Common myeloid progenitor, CD34-positive (primary cell): ENCODE data around the gene PCSK6.

Experiments used
- CTCF ChIA-PET: fragments of 350-600 bp; sonication (Branson Sonifier 250); formaldehyde crosslinking; loops from one replicate; lab custom pipeline; 2021; ENCODE audit warnings: antibody characterized with exemption; lab: Charles Lee
- POLR2A ChIA-PET: fragments of 350-600 bp; sonication (Branson Sonifier 250); formaldehyde crosslinking; loops from one replicate; lab custom pipeline; 2021; ENCODE audit warnings: antibody characterized with exemption; lab: Charles Lee
- DNase-seq, 3 donors: peaks; one replicate each; pipeline versions ENCODE4 v3.0.0 to v3.0.0-alpha.2; 2013
- H3K27ac ChIP-seq, 2 experiments: 1 replicate in 1 of 2; 2 replicates in 1 of 2; pipeline ENCODE4 v1.7.0; 2013; ENCODE audit warnings: inconsistent platforms in 2 of 2, low read length in 2 of 2, mild to moderate bottlenecking in 2 of 2, low read depth in 1 of 2, moderate library complexity in 1 of 2; ENCODE audit not compliant: severe bottlenecking in 2 of 2, insufficient read depth in 1 of 2, poor library complexity in 1 of 2
- H3K27me3 ChIP-seq, 5 experiments: replicated peaks in 2 of 5; 1 replicate in 3 of 5; 2 replicates in 2 of 5; pipeline versions ENCODE4 v1.6.1 to v1.7.0; 2013; ENCODE audit warnings: low read length in 4 of 5, mild to moderate bottlenecking in 2 of 5, moderate library complexity in 2 of 5, inconsistent platforms in 1 of 5; ENCODE audit not compliant: insufficient read depth in 5 of 5, control insufficient read depth in 4 of 5
- H3K36me3 ChIP-seq, 4 experiments: 1 replicate in 2 of 4; 2 replicates in 2 of 4; pipeline versions ENCODE4 v1.6.1 to v1.7.0; 2013; ENCODE audit warnings: low read length in 3 of 4, control low read depth in 1 of 4, mild to moderate bottlenecking in 1 of 4; ENCODE audit not compliant: control insufficient read depth in 4 of 4, insufficient read depth in 4 of 4
- H3K4me1 ChIP-seq, 4 experiments: 1 replicate in 3 of 4; 2 replicates in 1 of 4; pipeline versions ENCODE4 v1.6.1 to v1.7.1; 2013; ENCODE audit warnings: low read length in 3 of 4, mild to moderate bottlenecking in 3 of 4, control low read depth in 1 of 4, inconsistent platforms in 1 of 4, moderate library complexity in 1 of 4; ENCODE audit not compliant: control insufficient read depth in 4 of 4, insufficient read depth in 4 of 4; ENCODE audit errors: control extremely low read depth in 1 of 4
- H3K4me3 ChIP-seq, 7 experiments: 1 replicate in 4 of 7; 2 replicates in 3 of 7; pipeline versions ENCODE4 v1.5.1 to v1.7.0; 2013; ENCODE audit warnings: mild to moderate bottlenecking in 7 of 7, low read length in 6 of 7, moderate library complexity in 6 of 7, inconsistent platforms in 2 of 7, low read depth in 2 of 7, control low read depth in 1 of 7; ENCODE audit not compliant: insufficient read depth in 4 of 7, control insufficient read depth in 1 of 7; ENCODE audit errors: extremely low read depth in 1 of 7
- H3K9me3 ChIP-seq, 5 experiments: 1 replicate in 4 of 5; 2 replicates in 1 of 5; pipeline versions ENCODE4 v1.6.1 to v1.7.1; 2013; ENCODE audit warnings: low read length in 4 of 5, mild to moderate bottlenecking in 2 of 5, inconsistent platforms in 1 of 5, low read depth in 1 of 5, moderate library complexity in 1 of 5; ENCODE audit not compliant: control insufficient read depth in 4 of 5, insufficient read depth in 2 of 5; ENCODE audit errors: control extremely low read depth in 1 of 5
- WGBS: methylation state at CpG from one replicate; pipeline ENCODE4 v1.1.5; 2013; ENCODE audit not compliant: insufficient coverage; 5-methylcytosine and 5-hydroxymethylcytosine counted together

PCSK6 gene

GRCh38 chr15:101461097-101461496, 28.4 kb downstream of the PCSK6 start:
- Histone ChIP-seq H3K9me3 (peaks cover 0 to 3% (median under 1%) of the 10 kb centered on the region in 5 experiments), H3K27ac (no peak overlapping the region), H3K27me3 (peaks cover 0 to 36% (median 3%) of the 10 kb centered on the region in 5 experiments), H3K4me3 (no peak overlapping the region), H3K4me1 (peaks cover 0 to 23% (median 6%) of the 10 kb centered on the region in 4 experiments), H3K36me3 (no peaks in the 10 kb centered on the region)
- 0% methylated on average over 1 of the region's 4 CpGs for WGBS
- peak in 1 of 3 donors; percentile 40 for DNase-seq
- ChIA-PET POLR2A (no interaction called here), CTCF (interaction anchor here (1.0 to 1.3 kb wide), 2 partner anchors 9 to 22 kb away, joined by 3 to 4 read pairs; no protein-coding TSS in a partner anchor)

- Histone ChIP-seq H3K9me3 (no peaks in the 10 kb centered on the region), H3K36me3 (no peaks in the 10 kb centered on the region), H3K27me3 (peaks cover 0 to 23% (median 3%) of the 10 kb centered on the region in 5 experiments), H3K4me3 (no peak overlapping the region), H3K27ac (no peak overlapping the region), H3K4me1 (peaks cover 0 to 36% (median 18%) of the 10 kb centered on the region in 4 experiments)
- no peak for DNase-seq
- 96% methylated on average over 9 of the region's 12 CpGs for WGBS
- ChIA-PET CTCF (interaction anchor here (1.1 kb wide), 1 partner anchor 8 kb away, joined by 3 read pairs; no protein-coding TSS in a partner anchor), POLR2A (no interaction called here)
These were observed 29.8 kb downstream of the PCSK6 start for GRCh38 chr15:101459579-101460300.

GRCh38 chr15:101458908-101459578, 30.5 kb downstream of the PCSK6 start:
- ChIA-PET CTCF (interaction anchor here (0.9 to 1.1 kb wide), 2 partner anchors 9 to 182 kb away, joined by 3 read pairs; no protein-coding TSS in a partner anchor), POLR2A (no interaction called here)
- H3K36me3 ChIP-seq = no peaks in the 10 kb centered on the region
- H3K27me3 ChIP-seq = peaks cover 0 to 17% (median 3%) of the 10 kb centered on the region in 5 experiments
- no peak overlapping the region for H3K27ac ChIP-seq
- H3K9me3 ChIP-seq = no peaks in the 10 kb centered on the region
- DNase-seq = no peak
- 96% methylated on average over 10 of the region's 16 CpGs for WGBS
- no peak overlapping the region for H3K4me3 ChIP-seq
- H3K4me1 ChIP-seq = peaks cover 0 to 36% (median 21%) of the 10 kb centered on the region in 4 experiments

GRCh38 chr15:101458158-101458900, 31.2 kb downstream of the PCSK6 start:
- CTCF ChIA-PET = interaction anchor here (0.9 to 1.1 kb wide), 2 partner anchors 10 to 182 kb away, joined by 3 read pairs; no protein-coding TSS in a partner anchor
- H3K27me3 ChIP-seq = peaks cover 0 to 12% (median 3%) of the 10 kb centered on the region in 5 experiments
- 93% methylated on average over 22 of the region's 23 CpGs for WGBS
- H3K9me3 ChIP-seq = no peaks in the 10 kb centered on the region
- POLR2A ChIA-PET = no interaction called here
- no peak overlapping the region for H3K27ac ChIP-seq
- no peak for DNase-seq
- no peaks in the 10 kb centered on the region for H3K36me3 ChIP-seq
- H3K4me1 ChIP-seq = peaks cover 0 to 38% (median 24%) of the 10 kb centered on the region in 4 experiments
- no peak overlapping the region for H3K4me3 ChIP-seq

GRCh38 chr15:101457696-101458095, 31.8 kb downstream of the PCSK6 start:
- ChIA-PET POLR2A (no interaction called here), CTCF (no interaction called here)
- no peak for DNase-seq

DNA sequence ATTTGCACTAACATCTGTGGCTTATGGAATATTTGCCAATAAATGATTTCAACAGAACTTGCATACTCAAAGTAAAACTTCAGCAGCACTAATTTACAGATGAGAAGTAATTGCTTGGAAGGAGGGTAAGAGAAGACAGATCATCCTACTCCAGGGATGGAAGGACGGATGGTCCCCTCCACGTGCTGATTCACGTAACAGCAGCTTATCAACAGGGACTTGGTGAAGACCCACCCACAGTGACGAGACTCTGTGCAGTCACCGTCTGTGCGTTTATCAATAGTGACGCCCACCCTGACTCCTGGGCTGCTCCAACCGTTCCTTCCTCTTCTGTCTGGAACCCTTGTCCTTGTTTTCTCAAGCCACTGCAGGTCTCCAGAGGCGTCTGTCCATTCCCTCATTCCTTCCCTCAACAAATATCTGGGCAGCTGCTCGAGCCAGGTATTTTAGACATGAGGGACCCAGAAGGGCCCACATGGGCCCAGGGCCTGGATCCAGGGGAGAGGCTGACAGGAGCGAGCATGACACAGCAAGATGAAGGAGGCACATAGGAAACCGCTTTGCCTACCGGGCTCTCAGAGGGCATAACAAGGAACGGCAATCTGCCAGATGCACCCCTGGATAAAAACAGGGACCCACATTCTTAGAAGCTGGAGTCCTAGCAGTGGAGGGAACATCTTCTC, 33.3 kb downstream of the PCSK6 start:
- Histone ChIP-seq H3K27me3 (peaks cover 0 to 9% (median 2%) of the 10 kb centered on the region in 5 experiments), H3K9me3 (no peaks in the 10 kb centered on the region), H3K36me3 (no peaks in the 10 kb centered on the region), H3K4me3 (peak overlapping the region in 2 of 7 experiments; percentile 2 to 16), H3K4me1 (peaks cover 5 to 51% (median 34%) of the 10 kb centered on the region in 4 experiments), H3K27ac (no peak overlapping the region)
- DNase-seq = peak in 2 of 3 donors; percentile 66 to 76
- ChIA-PET POLR2A (no interaction called here), CTCF (interaction anchor here (1.1 to 1.7 kb wide), 2 partner anchors 43 to 45 kb away, joined by 3 to 5 read pairs; no protein-coding TSS in a partner anchor)
- WGBS = 44% methylated on average over 13 of the region's 14 CpGs

More at GRCh38 chr15:101457696-101458095, 31.8 kb downstream of the PCSK6 start:
- H3K4me3 ChIP-seq = no peak overlapping the region
- WGBS = 81% methylated on average over 7 of the region's 9 CpGs
- H3K9me3 ChIP-seq = no peaks in the 10 kb centered on the region
- no peak overlapping the region for H3K27ac ChIP-seq
- no peaks in the 10 kb centered on the region for H3K36me3 ChIP-seq
- peaks cover 0 to 9% (median 3%) of the 10 kb centered on the region in 5 experiments for H3K27me3 ChIP-seq
- H3K4me1 ChIP-seq = peaks cover 0 to 39% (median 24%) of the 10 kb centered on the region in 4 experiments
